NCI-H128 (cell line): ENCODE data around the gene LPP.
A peak's percentile ranks its signal among the peaks of the same experiment; 100 is the strongest.

Experiments used
- DNase-seq: peaks from one replicate; lab custom pipeline; 2025; ENCODE audit not compliant: unreplicated experiment; lab: John Stamatoyannopoulos, UW

Gene LPP

DNA sequence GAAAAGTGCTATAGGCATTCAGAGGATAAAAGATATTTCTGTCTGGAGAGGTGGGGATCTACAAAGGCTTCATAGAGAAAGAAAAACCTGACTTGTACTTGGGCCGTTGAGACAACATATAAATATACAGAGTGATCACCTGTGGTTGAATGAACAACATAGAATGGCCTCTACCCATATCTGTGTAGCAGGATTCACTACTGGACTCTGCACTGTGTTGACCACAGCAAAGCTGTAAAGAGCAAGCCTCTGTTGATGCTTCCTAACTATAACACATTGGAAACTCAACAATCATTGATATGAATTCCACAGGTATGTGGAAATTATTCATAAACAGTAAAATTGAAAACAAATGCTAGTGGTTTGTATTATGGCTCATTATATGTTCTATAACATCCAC, 19.1 kb upstream of the LPP start:
- DNase-seq = no peak

DNA sequence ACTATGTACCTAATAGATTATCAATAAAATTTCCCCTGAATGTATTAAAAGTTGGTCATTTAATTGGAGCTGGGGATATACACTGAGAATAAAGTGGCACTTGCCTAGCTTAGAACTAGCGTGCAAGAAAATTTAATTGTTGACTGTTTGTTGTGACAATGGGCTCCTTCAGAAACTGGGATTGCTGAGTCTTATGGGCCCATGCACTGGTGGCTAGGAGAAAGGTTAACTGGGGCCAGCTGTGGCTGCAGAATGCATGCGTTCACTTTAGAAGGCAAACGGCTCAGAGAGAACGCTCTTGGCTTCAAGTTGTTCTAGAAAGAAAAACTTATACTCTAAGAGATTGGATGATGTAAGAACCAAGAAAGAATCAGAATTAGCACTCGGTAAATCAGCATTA, 18.7 kb upstream of the LPP start:
- no peak for DNase-seq

DNA sequence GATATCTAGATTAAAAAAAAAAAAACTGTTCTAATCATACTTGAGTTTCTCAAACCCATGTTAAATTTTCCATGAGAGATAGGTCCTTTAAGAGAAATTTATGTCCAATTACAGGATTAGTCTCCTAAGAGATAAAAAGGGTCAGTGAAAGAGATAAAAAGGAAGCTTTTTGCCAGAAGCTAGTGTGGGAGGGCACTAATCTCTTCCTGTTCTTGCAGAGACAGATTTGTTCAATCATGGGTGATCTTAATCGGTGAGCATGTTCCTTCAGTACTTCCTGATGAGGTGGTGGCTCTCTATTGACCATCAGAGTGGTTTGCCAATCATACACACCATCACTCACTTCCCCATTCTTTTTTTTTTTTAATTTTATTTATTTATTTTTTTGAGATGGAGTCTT, 16.9 kb upstream of the LPP start:
- DNase-seq = no peak

DNA sequence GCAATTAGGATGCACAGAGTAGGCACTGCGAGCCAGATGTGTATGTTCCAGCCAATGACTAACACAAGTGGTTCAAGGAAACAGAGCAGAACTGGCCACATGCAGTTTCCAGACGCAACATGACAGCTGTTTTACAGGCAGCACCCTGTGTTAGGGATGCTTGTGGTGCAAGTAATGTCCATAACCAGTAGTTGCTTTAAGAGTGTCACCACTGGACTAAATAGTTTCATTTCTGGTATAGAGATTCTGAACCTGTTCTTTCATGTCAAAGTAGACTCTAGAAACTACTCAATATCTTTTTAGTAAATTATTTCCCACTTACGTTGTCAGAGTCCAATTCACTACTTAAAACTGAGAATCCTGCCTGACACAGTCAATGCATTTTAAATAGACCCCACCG, 14.5 kb upstream of the LPP start:
- no peak for DNase-seq

DNA sequence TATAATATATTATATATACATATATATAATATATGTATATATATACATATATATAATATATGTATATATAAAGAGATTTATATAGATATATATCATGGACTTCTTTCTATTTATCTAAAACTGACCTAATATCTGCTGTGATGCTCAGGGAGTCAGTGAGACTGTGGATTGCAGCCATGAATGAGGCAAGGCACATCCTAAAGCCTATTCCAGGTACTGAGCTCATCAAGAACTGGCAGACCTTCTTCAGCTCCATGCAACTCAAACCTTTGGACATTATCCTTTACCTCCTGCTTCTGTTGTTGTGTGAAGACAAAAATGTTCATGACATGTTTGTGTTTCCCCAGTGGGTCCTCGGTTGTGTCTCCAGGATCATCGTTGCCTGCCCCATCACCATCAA, 7.7 kb upstream of the LPP start:
- DNase-seq = no peak

DNA sequence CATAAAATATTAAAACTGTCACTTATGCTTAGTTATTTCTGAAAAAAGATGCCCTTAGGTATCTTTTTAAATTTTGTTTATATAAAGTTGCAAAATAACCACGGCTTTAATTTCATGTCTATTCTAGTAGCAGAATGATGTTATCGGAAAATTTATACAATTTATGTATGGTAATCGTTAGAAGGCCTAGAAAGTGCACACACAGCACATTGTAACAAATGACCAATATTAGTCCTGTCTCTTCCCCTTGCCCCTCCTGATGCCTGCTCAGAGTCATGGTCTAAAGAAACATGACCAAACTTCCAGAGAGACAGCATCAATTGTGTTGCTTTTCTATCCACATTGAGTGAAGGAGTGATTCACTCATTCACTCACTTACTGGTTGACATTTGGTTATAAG, 6.2 kb upstream of the LPP start:
- no peak for DNase-seq

DNA sequence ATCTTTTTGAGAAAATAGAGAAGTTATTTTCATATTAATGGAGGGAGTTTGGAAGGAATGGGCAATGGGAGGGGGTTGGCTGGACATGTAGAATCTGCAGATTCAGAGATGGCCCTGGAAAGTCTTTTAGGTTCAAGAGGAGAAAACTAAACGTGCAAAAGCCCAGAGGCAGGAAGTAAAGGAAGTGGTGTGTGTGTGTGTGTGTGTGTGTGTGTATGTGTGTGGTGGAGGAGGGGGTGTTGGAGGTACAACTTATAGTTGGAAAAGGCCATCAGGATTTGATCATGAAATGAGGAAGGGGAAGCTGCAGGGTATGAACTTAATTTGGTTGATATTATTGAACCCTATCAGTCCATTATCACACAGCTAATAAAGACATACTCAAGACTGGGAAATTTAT, 5.6 kb upstream of the LPP start:
- DNase-seq = no peak

DNA sequence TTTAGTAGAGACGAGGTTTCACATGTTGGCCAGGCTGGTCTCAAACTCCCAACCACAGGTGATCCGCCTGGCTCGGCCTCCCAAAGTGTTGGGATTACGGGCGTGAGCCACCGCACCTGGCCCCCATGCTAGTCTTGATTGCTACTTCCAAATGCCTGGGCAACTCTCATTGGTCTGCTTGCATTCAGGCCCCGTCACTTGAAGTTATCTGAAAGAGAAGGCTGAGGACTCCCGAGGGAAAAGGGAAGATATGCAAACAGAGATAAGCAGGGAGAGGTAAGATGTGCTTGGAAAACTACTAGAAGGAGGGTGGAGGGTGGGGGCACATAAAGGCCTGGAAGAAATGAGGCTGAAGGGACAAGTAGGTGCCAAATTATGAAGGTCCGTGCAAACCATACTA, 4.4 kb upstream of the LPP start:
- no peak for DNase-seq

DNA sequence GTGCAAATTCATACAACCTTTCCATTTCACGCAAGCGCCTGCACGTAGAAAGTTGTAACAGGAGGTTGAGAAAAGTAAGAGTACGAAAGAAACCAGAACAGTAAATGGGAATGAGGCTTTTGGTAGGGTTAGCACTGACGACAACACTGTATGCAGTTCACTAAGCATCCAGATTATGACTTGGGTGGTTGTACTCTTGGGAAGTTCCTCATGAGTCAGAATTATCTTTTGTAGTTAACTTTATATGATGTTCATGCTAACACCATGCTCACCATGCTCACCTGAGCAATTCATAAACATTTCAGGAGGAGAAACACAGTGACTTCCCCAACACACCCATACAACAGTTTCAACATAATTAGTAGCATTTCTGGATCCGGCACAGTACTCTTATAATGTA, 3.0 kb upstream of the LPP start:
- DNase-seq = no peak

DNA sequence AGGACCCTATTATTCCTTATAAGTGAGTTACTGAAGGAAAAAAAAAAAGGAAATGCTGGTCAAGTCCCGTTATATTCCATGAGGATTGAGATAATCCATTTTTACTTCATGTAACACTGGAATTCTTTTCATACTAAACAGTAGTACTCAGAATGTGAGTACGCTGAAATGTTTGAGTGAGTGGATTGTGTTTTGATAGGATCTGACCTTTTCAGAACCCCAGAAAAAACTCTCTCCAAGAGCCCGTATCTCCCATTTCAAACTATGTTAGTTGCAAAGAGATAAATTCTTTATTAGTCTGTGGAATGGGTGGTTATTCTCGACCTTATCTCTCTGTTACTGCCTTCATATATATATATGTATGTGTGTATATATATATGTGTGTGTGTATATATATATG, 2.5 kb upstream of the LPP start:
- no peak for DNase-seq

DNA sequence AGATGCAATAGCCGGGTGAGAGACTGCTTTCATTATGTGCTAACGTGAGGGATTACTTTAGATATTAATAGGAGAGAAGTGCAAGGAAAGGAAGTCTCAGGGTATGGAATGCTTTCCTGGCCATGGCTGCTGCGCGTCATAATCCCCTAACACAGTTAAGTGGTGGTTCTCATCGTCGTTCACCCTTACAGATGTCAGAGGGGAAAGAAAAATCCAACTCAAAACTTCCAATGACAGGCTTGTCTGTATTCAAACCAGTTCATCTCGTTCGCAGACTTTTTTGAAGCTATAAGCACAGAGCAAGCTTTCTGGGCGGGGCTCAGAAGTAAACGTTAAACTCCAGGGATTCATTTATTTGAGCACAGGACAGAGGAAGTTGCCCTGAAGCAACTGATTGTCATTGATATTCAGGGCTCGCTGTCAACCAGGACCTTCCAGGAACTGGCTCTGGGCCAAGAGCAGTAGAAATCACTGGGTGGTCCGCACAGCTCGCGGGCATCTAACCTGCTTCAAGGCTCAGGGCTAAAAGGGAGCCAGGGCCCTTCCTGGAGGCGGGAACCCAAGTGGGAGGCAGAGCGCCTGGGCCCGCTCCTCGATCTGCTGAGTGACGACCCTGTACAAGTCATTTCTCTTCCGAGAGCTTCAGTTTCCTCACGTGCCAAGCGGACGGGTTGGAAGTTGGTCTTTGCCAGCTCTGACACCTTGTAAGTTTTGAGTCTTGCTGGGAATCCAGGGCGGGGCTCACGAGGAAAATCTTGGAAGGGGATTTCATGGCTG, 1.1 kb upstream of the LPP start:
- DNase-seq = no peak

DNA sequence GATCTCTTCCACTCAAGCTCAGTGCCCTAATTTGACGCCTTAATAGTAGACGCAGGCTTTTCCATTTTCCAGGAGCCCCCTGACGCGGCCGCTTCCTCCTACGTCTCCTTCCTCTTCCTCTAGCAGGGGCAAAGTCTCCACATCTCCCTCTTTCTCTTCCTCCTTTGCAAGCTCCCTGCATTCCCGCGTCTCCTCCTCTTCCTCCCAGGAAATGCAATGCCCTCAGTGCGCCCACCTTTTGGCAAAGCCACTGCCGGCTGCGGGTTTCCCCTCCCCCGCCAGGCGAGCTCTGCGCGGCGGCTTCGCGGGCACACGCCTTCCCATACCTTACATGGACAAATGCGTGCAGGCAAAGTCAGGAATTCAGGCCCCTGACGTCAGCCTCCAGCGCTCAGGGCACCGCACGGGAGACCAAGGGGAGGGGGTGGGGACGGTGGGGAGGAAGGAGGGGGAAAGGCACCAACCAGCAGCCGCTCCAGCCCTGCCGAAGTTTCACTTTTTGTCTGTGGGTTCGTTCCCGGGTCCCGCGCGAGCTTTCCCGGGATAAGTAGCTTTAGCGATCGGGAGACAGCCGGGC, 432 bp upstream of the LPP start:
- peak; percentile 31 for DNase-seq

DNA sequence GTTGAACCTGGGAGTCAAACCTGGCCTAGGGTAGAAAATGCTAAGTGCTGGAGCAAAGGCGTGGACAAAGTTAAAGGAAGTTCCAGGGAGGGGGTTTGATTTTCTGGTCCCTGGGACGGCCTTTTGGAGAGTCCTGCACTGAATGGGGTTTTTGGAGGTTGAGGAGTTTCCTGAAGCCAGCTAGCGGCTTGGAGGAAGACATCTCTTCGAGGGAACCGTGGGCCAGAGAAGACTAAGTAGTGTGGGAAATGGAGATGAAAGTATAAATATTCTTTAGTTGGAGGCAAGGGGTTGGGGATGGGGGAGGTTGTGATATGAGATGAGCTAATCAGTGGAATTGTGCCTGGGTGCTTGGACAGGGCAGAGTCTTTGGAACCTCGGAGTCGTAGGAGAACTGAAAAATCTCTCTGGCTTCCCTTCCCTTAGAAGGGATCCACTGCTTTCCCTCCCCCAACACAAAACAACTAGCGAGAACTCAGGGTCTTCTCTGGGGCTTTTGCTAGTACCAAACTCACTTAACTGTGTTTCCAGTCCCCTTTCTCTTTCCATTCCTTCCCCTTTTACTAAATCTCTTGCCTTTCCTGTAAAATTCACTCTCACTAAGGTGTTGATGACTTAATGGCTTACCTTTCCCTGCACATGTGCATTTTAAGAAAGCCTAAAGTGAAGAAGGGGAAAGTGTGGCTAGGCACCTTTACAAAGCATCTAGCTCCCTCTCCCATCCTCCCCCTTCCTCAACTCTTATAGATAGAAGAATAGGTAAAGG, 1.0 kb downstream of the LPP start:
- DNase-seq = no peak

DNA sequence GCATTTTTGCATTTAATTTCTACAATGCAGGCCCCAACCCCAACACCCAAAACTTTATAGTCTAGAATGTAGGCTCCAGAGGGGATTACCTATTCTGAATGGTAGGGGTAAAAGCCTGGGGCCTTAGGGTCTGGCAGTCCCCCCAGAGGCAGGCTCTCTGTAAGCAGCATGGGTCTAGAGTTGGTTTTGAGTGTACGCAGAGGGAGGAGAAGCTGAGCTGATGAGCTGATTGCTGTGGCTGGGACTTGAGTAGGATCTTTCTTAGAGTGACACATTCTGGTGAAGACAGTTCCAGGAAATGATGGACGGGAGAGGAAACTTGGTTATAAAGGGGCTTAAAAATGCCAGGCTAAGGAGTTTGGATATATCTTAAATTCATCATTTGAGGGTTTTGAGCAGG, 2.1 kb downstream of the LPP start:
- no peak for DNase-seq

DNA sequence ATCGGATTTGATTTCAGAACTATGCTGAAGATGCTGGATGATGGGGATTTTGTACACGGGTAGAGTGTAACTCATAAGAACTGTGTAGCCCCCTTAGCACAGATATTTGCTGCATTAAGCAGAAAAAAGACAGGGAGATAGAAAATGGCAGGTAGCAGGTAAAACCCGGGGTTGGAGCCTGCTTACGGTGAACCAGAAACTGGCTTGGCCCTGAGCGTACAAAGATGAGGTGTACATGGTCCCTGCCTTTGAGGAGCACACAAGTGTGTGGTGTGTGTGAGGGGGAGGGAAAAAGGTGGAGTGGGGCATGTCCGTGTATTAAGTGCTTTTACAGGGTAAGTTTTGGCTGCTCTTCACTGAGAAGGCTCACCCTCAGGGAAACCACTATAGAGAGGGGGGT, 3.5 kb downstream of the LPP start:
- DNase-seq = no peak

DNA sequence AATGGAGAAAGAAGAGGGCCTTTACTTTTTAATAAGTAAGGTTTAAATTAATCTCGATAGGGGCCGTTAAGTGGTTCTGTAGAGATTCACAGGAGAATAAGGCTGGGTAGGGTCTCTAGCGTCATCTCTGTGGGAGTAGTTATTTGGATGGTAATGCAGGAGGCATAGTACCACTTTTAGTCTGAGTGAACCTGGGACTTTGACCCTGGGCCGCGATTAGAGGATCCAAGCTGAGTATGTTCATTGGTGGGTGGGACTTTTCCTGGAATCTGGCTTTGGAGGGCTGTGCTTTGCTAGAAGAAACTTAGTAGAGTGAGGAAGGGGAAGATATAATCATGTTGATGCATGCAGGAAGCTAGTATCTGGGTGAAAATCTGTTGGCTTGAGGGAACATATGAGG, 4.0 kb downstream of the LPP start:
- DNase-seq = no peak

DNA sequence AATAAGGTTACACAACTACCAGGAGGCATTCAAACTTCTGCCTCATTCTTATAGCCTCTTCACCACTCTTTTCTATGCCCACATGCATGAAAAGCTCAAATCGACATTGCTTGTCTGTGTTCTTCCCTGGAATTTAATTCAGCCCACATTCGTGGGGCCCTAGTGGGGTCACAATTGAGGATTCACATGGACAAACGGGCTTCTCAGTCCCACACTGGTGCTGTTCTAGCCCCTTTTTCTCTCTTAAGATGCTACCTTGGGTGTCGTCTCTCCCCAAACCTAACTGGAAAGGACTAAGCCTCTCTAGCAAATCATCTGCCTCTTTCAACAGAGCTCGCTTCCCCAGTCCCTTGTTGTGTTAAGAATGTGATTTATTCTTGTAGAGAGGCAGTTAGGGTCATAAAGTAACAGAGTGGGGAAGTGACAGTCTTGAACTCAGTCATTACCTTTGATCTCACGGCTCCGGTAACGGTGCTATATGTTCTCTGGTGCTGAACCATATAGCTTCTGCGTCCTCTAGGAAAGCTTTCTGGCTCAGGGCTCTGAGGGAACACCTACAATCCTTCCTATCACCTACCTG, 4.9 kb downstream of the LPP start:
- DNase-seq = no peak

DNA sequence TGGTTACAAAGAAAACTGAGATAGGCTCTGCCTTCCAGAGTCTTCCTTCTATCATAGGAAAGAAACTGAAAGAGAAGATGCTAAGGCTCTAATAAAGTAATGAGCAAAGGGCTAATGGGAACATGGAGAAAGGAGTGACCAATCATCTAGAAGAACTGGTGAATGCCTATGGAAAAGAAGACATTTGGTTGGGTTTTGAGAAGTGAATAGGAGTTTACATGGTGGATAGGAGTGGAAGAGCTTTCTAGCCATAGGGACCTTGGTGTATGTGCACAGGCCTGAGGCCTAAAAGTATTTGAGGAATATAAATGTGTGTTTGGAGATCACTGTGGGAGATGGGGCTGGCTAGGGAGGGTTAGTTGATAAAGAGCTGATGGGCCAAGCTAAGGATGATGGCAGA, 6.8 kb downstream of the LPP start:
- no peak for DNase-seq

DNA sequence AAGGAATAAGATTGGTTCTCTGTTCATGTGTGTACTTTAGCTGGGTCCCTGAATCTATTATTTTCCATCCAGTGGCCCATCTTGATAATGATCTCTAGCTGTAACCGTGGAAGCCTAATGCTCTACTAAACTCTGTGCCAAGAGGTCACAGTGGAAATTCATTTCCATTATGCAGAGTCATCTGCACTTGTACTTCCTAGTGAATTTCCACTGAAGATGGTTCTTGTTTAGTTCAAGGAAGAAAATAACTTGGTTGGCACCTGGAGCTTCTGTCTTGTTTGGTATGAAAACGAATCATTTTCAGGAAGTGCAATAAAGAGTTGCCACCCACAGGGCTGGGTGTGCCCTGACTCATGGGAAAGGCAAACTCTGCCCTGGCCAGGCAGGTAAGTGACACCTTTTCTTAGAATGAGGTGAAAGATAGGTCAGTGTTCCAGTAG, 10.3 kb downstream of the LPP start:
- no peak for DNase-seq

DNA sequence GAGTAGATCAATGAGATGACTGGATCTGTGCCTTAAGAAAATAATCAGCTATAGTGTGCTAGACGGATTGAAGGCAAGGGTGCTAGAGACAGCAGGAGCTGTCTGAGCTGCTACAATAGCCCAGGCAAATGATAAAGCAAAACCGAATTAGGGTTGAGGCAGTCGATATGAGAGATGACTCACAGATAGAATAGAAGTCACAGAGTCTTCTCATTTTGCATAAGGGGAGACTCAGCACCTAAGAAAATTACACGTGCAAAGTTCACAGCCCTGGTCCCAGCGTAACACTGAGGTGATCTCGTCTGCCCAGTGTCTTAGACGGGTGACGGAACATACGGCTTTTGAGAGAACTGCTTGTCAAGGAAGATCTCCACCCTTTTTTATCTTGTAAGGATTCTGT, 11.6 kb downstream of the LPP start:
- no peak for DNase-seq

DNA sequence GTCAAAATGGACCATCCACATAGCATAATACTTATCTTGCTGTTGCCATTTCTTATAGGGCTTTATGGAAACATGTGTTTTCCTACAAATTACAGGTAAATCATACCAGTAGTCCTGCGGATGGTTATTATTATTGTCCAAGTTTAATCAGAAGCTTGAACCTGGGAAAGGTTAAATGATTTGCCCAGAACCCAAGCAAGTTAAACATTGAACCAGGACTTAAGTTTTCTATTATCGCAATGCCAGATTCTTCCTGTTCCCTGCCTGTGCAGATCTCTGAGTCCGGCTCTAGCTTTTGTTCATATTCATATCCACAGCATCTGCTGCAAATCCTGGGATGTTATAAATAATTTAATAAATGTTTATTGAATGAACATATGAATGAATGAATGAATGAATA, 12.5 kb downstream of the LPP start:
- DNase-seq = no peak

DNA sequence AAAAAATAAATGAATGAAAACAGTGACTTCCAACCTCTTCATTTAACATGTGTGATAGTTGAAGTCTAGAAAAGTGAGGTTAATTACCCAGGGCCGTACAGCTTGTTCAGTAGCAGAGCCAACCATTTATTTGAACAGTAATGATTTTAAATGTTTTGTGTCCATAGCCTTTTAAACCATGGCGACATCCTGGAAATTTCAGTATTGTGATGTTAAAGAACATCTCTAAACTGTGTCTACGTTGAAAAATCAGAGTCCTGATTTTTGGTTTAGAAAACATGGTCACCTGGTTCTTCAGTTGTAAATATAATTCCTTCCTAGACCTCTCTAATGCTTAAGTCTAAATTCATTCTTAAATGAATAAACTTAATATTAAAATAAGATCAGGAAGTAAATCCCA, 14.2 kb downstream of the LPP start:
- DNase-seq = no peak
